ENCODE measurements around the gene RS1.

Gene RS1

DNA sequence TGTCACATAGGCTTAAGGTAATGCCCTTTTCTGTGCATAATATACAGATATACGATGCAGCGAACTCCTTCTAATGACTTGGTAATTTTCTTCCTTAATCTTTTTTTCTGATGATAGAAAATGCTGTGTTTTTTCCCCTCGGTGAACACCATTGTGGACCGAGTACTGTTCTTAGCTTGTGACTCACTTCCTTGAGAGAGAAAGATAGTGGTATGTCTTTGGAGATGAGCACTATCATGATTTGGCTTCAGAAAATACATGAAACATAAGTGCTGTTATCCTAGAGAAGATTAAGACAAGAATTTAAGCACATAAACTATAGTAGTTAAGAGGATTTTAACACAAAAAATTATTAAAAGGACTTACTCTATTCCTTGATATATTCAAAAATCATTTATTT, 63.9 kb downstream of the RS1 start:
- no peak for DNase-seq (ENCODE audit: low spot score)
- FAIRE-seq: no peak

- no peak for DNase-seq (ENCODE audit: low spot score)
- FAIRE-seq: no peak
These were observed 73.5 kb downstream of the RS1 start for GRCh38 chrX:18598413-18598812.

GRCh38 chrX:18596096-18596495, 75.8 kb downstream of the RS1 start:
- DNase-seq (ENCODE audit: low spot score): no peak
- FAIRE-seq: no peak

DNA sequence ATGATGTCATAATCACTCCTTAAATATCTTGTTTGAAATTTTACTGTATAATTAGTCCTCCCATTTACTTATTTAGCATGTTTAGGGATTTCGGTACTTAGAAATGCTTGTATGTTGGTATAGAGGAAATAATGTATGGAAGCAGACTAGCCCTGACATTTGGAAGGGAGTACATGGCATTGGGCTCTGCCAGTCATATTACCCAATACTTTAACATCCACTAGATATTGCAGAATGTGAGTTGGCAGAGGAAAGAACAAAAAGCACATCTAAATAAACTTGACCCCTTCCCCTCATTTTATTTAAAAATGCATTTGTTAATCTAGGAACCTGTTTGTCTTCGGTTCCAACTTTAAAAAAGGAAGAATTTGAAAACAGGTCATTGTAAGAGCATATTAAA, 77.8 kb downstream of the RS1 start:
- no peak for DNase-seq (ENCODE audit: low spot score)
- no peak for FAIRE-seq

DNA sequence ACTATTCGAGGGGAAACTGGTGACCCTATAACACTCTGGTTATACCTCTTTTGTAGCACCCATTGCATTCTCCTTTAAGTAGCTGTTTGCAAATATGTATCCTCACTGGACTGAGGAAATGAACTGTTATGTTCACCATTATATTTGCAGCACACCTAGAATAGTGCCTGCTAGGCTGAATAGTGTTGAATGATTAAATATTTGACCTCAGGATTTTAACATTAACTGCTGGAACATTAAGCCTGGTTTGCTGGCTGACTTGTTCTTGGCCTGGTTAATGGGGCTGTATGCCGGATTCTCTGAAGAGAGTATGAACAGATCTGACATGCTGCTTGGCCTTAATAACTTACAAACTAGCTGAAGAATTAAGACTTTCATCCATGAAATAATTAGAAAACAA, 80.1 kb downstream of the RS1 start:
- FAIRE-seq (no peak), DNase-seq (ENCODE audit: low spot score) (no peak)
